Activated CD4-positive, alpha-beta T cell treated with anti-CD3 and anti-CD28 coated beads, Interleukin-2, amount 50 U/mL, for 1 hour (primary cell): ENCODE results near the gene OR2T5.
"Not testable (repeated sequence)": the region's sequence is repeated elsewhere in the genome, so short reads cannot be mapped to it uniquely, and the experiment has no call there.

Experiments used
- DNase-seq: peaks from one replicate; pipeline ENCODE4 v3.0.0-alpha.2; 2020

The OR2T5 gene, protein sequence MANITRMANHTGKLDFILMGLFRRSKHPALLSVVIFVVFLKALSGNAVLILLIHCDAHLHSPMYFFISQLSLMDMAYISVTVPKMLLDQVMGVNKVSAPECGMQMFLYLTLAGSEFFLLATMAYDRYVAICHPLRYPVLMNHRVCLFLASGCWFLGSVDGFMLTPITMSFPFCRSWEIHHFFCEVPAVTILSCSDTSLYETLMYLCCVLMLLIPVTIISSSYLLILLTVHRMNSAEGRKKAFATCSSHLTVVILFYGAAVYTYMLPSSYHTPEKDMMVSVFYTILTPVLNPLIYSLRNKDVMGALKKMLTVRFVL

GRCh38 chr1:248488289-248488688, at the start of gene OR2T5:
Gene OR2T5 (plus strand): TSS chr1:248488589. CDS start chr1:248488589, 0 bp downstream.
- not testable (repeated sequence) for DNase-seq

DNA sequence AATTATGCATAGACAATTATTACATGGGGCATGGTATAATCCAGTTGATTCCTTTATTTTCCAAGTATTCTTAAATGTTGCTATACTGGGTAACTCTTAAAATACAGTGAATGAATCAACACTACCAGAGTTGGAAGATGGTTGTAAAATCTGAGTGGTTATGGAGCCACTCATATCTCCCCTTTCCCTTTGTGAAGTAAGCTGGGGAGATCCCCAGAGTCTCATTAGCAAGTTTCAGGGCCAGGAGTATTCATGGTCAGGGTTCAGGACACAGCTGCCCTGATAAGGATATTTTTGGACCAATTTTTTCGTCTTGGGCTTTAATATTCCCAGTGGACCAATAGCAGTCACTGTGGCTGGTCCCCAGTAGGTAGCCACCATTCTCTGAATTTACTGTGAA, 49.7 kb upstream of the OR2T5 start:
- DNase-seq, result not testable (repeated sequence)

DNA sequence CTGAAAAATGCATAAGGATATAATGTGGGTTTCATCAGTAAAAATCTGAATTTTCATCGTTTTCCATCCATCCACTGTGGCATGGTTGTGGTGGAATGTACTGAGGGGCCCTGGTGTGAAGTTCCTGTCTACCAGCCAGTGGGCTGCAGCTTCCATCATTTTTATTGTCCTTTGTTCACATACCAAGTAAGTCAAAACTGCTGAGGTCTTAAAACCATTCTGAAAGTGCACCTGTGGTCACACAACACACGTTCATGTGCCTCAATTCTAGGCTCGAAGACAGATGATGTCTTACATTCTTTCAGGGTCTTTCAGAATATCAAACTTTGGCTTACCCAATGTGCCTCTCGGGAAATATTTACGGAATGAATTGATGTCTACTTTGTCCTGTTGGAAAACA, 49.1 kb upstream of the OR2T5 start:
- not testable (repeated sequence) for DNase-seq

GRCh38 chr1:248442500-248443277, 45.7 kb upstream of the OR2T5 start:
- DNase-seq, result not testable (repeated sequence)

- DNase-seq, result not testable (repeated sequence)
Observed at GRCh38 chr1:248444603-248445002, 43.8 kb upstream of the OR2T5 start.

DNA sequence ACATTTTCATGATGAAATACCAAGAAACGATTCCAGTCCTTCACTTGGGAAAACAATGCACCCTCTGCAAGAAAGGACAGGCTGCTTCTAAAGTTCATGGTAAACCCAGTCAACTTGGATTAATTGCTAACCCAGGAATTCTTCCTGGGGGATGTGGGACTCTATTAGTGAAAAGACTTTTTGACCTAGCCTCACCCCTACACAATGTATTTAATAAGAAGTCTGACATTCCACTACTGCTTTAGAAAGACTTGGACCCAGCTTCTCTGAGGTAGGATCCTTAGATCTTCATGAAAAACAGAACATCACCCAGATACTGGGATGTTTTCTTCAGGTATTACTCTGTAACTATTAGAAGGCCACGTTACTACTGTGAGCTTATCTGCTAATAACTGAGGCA, 43.0 kb upstream of the OR2T5 start, which contains the start of gene OR2T2:
Gene OR2T2, plus strand, starts transcription at position 239 of the 400 bp plus-strand sequence. CDS start 7,161 bp downstream, outside the sequence.
- not testable (repeated sequence) for DNase-seq

GRCh38 chr1:248448409-248449074, 39.8 kb upstream of the OR2T5 start:
- not testable (repeated sequence) for DNase-seq

DNA sequence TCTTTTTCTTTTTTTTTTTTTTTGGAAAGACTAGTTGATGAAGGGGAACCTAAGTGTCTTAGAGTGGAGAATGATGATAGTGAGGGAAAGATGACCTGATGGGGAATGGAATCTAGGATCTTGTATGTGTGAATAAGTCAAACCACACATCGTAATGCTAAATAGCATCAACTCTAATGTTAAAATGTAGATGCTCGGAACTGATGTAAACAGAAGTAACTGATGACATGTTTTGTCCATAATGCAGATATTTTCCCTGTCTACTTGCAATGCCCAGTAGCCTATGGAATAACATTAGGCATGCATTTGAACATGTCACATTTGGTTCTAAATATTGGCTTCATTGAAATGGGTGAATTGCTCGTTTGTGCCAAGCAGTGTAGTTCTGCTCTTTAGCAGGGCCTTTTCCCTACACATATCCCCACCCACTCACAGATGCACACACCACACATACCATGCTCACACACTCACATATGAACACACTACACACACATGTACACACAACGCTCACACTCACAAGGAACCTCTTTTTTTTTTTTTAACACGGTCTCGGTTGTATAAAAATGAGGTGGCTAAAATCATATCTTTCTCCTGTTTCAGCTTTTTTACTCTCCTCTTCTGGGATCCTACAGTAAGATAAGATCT, 38.4 kb upstream of the OR2T5 start:
- not testable (repeated sequence) for DNase-seq

- not testable (repeated sequence) for DNase-seq
Observed at GRCh38 chr1:248450466-248451145, 37.8 kb upstream of the OR2T5 start.

DNA sequence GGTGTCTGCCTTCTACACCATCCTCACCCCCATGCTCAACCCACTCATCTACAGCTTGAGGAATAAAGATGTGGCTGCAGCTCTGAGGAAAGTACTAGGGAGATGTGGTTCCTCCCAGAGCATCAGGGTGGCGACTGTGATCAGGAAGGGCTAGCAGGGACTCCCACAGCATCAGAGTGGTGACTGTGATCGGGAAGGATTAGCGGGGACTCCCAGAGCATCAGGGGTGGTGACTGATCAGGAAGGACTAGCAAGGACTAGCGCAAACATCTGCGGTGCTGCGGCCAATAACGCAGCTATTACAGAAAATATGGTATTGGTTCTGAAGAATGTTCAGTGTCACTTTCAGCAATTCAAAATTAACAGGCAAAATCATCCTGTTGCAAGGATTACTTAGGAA, 34.8 kb upstream of the OR2T5 start:
- not testable (repeated sequence) for DNase-seq

GRCh38 chr1:248455045-248455444, 33.3 kb upstream of the OR2T5 start:
- DNase-seq, result not testable (repeated sequence)

DNA sequence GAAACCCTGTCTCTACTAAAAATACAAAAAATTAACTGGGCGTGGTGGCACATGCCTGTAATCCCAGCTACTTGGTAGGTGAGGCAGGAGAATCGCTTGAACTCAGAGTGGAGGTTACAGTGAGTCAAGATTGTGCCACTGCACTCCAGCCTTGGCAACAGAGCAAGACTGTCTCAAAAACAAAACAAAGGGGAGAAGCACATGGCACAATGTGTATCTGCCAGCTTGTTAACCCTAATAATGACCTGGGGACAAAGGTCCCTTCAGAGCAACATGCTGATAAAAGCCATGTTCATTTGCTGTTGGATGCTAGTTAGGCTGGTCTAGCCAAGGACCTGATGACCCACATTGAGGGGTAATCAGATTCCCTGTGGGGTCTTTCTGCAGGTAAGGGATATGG, 31.8 kb upstream of the OR2T5 start:
- not testable (repeated sequence) for DNase-seq

DNA sequence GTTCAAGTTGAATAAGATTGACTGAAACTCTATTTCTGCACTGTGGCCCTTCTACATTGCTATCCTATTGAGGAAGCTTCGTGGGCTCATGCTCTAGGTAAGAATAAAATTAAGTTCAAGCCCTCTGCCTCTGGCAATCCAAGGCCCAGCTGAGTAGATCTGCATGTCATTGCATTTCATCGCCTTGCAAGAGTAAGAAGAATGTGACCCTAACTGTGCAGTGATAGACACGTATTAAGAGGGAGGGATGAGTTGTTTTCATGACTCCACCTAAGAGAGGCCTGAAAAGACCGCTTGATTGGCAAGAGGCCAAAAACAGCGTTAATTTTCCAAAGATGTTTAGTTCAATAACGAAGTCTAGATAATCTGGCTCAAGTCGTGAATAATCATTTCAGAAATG, 29.3 kb upstream of the OR2T5 start:
- DNase-seq, result not testable (repeated sequence)

DNA sequence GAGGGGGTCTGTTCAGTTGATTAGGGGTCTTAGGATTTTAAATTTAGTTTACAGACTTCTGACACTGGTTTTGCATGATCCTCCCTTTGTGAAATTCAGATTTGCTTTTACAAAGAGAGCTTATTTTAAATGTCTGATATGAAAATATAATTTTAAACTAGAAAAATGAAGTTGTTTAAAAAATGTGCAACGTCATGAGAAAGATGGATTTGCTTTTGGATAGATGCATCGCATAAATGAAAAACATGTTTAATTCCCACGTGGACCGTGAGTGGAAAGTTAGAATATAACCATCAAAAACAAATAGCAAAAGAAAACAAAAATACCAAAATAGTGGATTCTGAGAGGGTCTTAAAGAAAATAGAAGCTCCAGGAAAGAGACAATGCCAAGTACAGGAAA, 17.2 kb upstream of the OR2T5 start:
- no peak for DNase-seq

DNA sequence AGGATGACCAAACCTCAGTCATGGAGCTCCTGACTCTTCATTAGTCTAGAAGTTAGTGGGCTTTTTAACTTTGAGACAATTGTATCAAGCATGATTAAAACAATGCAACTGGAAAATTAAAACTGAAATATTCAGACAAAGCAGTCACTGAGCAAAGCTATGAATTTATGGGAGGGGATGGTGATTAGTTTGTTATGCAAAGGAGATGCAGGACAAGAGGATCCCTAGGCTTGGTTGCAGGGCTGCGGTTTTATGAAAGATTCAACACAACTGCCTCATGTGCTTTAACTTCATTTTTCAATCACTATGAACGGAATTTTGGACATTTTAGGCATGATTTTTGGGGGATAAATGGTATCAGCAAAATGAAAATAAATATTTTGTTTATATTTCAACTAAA, 16.3 kb upstream of the OR2T5 start:
- not testable (repeated sequence) for DNase-seq

- DNase-seq, result not testable (repeated sequence)
Observed at GRCh38 chr1:248473051-248473450, 15.3 kb upstream of the OR2T5 start, which contains the start of gene OR2T3. Gene OR2T3 (plus strand): TSS chr1:248473351. CDS start chr1:248473351, 0 bp downstream.

GRCh38 chr1:248475660-248476059, 12.7 kb upstream of the OR2T5 start:
- not testable (repeated sequence) for DNase-seq

GRCh38 chr1:248481686-248482579, 6.5 kb upstream of the OR2T5 start:
- DNase-seq, result not testable (repeated sequence)

GRCh38 chr1:248496661-248497060, 8.3 kb downstream of the OR2T5 start:
- DNase-seq, result not testable (repeated sequence)

GRCh38 chr1:248500305-248501035, 12.1 kb downstream of the OR2T5 start:
- not testable (repeated sequence) for DNase-seq
